HEK293 (cell line): Measurements from ENCODE around the gene TXNDC11.

Experiments used
- CTCF ChIA-PET: fragments of 350-600 bp; formaldehyde crosslinking; extraction: SDS; loops from one replicate; lab custom pipeline; 2021; ENCODE audit warnings: antibody characterized with exemption; lab: Yijun Ruan, JAX
- POLR2A ChIA-PET: fragments of 300-600 bp; formaldehyde crosslinking; extraction: SDS; loops from one replicate; lab custom pipeline; 2020; ENCODE audit warnings: antibody characterized with exemption, inconsistent platforms; lab: Yijun Ruan, JAX
- H3K27ac ChIP-seq: fragments of 200-500 bp; sonication (Bioruptor generic); 2 replicates; pipeline ENCODE4 v1.5.1; 2014; ENCODE audit warnings: low read depth, low read length, control low read depth, inconsistent platforms; ENCODE audit errors: extremely low read depth
- H3K36me3 ChIP-seq, 2 experiments: fragments of 200-500 bp in 1 of 2; sonication (Bioruptor generic) in 1 of 2; 1 replicate in 1 of 2; 2 replicates in 1 of 2; pipeline ENCODE4 v1.5.1; 2014 to 2017; ENCODE audit warnings: inconsistent platforms in 2 of 2, low read length in 2 of 2; ENCODE audit not compliant: control insufficient read depth in 2 of 2, insufficient read depth in 1 of 2
- H3K4me1 ChIP-seq: fragments of 200-500 bp; sonication (Bioruptor generic); 2 replicates; pipeline ENCODE4 v1.5.1; 2014; ENCODE audit warnings: mild to moderate bottlenecking, low read length, inconsistent platforms; ENCODE audit not compliant: control insufficient read depth, insufficient read depth
- H3K4me3 ChIP-seq: 2 replicates; pipeline ENCODE4 v1.5.1; 2011; ENCODE audit warnings: low read depth, mild to moderate bottlenecking, control low read depth, low read length, moderate library complexity
- H3K9me3 ChIP-seq: fragments of 200-500 bp; sonication (Bioruptor generic); 2 replicates; pipeline ENCODE4 v1.5.1; 2014; ENCODE audit warnings: low read depth, low read length, inconsistent platforms; ENCODE audit not compliant: control insufficient read depth, insufficient read depth
- BCL11B ChIP-seq: fragments of 450-650 bp; formaldehyde crosslinking; IDR thresholded peaks from 2 replicates; pipeline ENCODE4 v1.5.1; 2016; ENCODE audit warnings: low read depth, missing biosample characterization, missing genetic modification characterization
- MEIS1 ChIP-seq: sonication (generic); formaldehyde crosslinking; IDR thresholded peaks from 2 replicates; pipeline ENCODE4 v1.8.1; 2022; ENCODE audit warnings: missing genetic modification reagents, mild to moderate bottlenecking, borderline replicate concordance
- MZF1 ChIP-seq: fragments of 450-650 bp; formaldehyde crosslinking; IDR thresholded peaks from 2 replicates; pipeline ENCODE4 v1.5.1; 2017; ENCODE audit warnings: missing biosample characterization, missing genetic modification characterization, borderline replicate concordance
- OVOL3 ChIP-seq: fragments of 450-650 bp; formaldehyde crosslinking; IDR thresholded peaks from 2 replicates; pipeline ENCODE4 v1.5.1; 2016; ENCODE audit warnings: missing biosample characterization, missing genetic modification characterization
- SETDB1 ChIP-seq: IDR thresholded peaks from one replicate; pipeline ENCODE4 v1.6.1; 2017; ENCODE audit warnings: mild to moderate bottlenecking, low read length, moderate library complexity, mixed read lengths; ENCODE audit not compliant: insufficient read length
- TRIM28 ChIP-seq: IDR thresholded peaks from 2 replicates; pipeline ENCODE4 v1.6.1; 2011; ENCODE audit warnings: low read length, control low read depth, borderline replicate concordance
- WT1 ChIP-seq: fragments of 450-650 bp; formaldehyde crosslinking; IDR thresholded peaks from 2 replicates; pipeline ENCODE4 v1.5.1; 2016; ENCODE audit warnings: missing biosample characterization, missing genetic modification characterization
- ZFP37 ChIP-seq: fragments of 450-650 bp; formaldehyde crosslinking; IDR thresholded peaks from 2 replicates; pipeline ENCODE4 v1.5.1; 2016; ENCODE audit warnings: missing biosample characterization, missing genetic modification characterization
- ZFP41 ChIP-seq: fragments of 450-650 bp; formaldehyde crosslinking; IDR thresholded peaks from 2 replicates; pipeline ENCODE4 v1.5.1; 2016; ENCODE audit warnings: missing biosample characterization, missing genetic modification characterization, borderline replicate concordance
- ZNF121 ChIP-seq: fragments of 450-650 bp; formaldehyde crosslinking; IDR thresholded peaks from 2 replicates; pipeline ENCODE4 v1.5.1; 2016; ENCODE audit warnings: missing biosample characterization, missing genetic modification characterization
- ZNF133 ChIP-seq: fragments of 450-650 bp; formaldehyde crosslinking; IDR thresholded peaks from 2 replicates; pipeline ENCODE4 v1.5.1; 2016; ENCODE audit warnings: missing biosample characterization, missing genetic modification characterization
- ZNF2 ChIP-seq: fragments of 450-650 bp; formaldehyde crosslinking; IDR thresholded peaks from 2 replicates; pipeline ENCODE4 v1.5.1; 2016; ENCODE audit warnings: missing biosample characterization, missing genetic modification characterization
- ZNF221 ChIP-seq: fragments of 450-650 bp; formaldehyde crosslinking; IDR thresholded peaks from 2 replicates; pipeline ENCODE4 v1.5.1; 2017; ENCODE audit warnings: missing biosample characterization, missing genetic modification characterization, borderline replicate concordance
- ZNF292 ChIP-seq: fragments of 450-650 bp; formaldehyde crosslinking; IDR thresholded peaks from 2 replicates; pipeline ENCODE4 v1.5.1; 2016; ENCODE audit warnings: low read depth, missing biosample characterization, missing genetic modification characterization, borderline replicate concordance
- ZNF354C ChIP-seq: fragments of 450-650 bp; formaldehyde crosslinking; IDR thresholded peaks from 2 replicates; pipeline ENCODE4 v1.5.1; 2016; ENCODE audit warnings: missing biosample characterization, missing genetic modification characterization, low read depth, borderline replicate concordance
- ZNF366 ChIP-seq: fragments of 450-650 bp; formaldehyde crosslinking; conservative IDR thresholded peaks from 2 replicates; pipeline ENCODE4 v1.5.1; 2016; ENCODE audit warnings: missing biosample characterization, missing genetic modification characterization
- ZNF391 ChIP-seq: fragments of 450-650 bp; formaldehyde crosslinking; IDR thresholded peaks from 2 replicates; pipeline ENCODE4 v1.5.1; 2016; ENCODE audit warnings: low read depth, missing biosample characterization, missing genetic modification characterization, borderline replicate concordance
- ZNF510 ChIP-seq: fragments of 450-650 bp; formaldehyde crosslinking; IDR thresholded peaks from 2 replicates; pipeline ENCODE4 v1.5.1; 2018; ENCODE audit warnings: mild to moderate bottlenecking, missing genetic modification characterization, missing biosample characterization; ENCODE audit not compliant: insufficient replicate concordance
- ZNF521 ChIP-seq: fragments of 450-650 bp; formaldehyde crosslinking; IDR thresholded peaks from 2 replicates; pipeline ENCODE4 v1.5.1; 2017; ENCODE audit warnings: missing biosample characterization, mild to moderate bottlenecking, missing genetic modification characterization
- ZNF561 ChIP-seq: fragments of 450-650 bp; IDR thresholded peaks from 2 replicates; pipeline ENCODE4 v1.5.1; 2018; ENCODE audit warnings: missing biosample characterization, missing genetic modification characterization, borderline replicate concordance
- ZNF670 ChIP-seq: fragments of 450-650 bp; formaldehyde crosslinking; IDR thresholded peaks from 2 replicates; pipeline ENCODE4 v1.5.1; 2016; ENCODE audit warnings: missing biosample characterization, missing genetic modification characterization, low read depth
- ZNF677 ChIP-seq: fragments of 450-650 bp; IDR thresholded peaks from 2 replicates; pipeline ENCODE4 v1.5.0; 2018; ENCODE audit warnings: missing biosample characterization, mild to moderate bottlenecking, missing genetic modification characterization, moderate library complexity
- ZNF776 ChIP-seq: fragments of 450-650 bp; formaldehyde crosslinking; IDR thresholded peaks from 2 replicates; pipeline ENCODE4 v1.5.0; 2017; ENCODE audit warnings: missing biosample characterization, missing genetic modification characterization, borderline replicate concordance
- ZNF777 ChIP-seq: fragments of 450-650 bp; formaldehyde crosslinking; IDR thresholded peaks from 2 replicates; pipeline ENCODE4 v1.5.1; 2017; ENCODE audit warnings: missing biosample characterization, missing genetic modification characterization, borderline replicate concordance
- ZNF785 ChIP-seq: fragments of 450-650 bp; formaldehyde crosslinking; IDR thresholded peaks from 2 replicates; pipeline ENCODE4 v1.5.1; 2016; ENCODE audit warnings: missing biosample characterization, missing genetic modification characterization
- ZNF837 ChIP-seq: fragments of 450-650 bp; formaldehyde crosslinking; IDR thresholded peaks from 2 replicates; pipeline ENCODE4 v1.5.1; 2016; ENCODE audit warnings: missing biosample characterization, missing genetic modification characterization
- TF ChIP-seq, protein P1 (sequence below): fragments of 450-650 bp; formaldehyde crosslinking; conservative IDR thresholded peaks from 2 replicates; pipeline ENCODE4 v1.5.1; 2016; ENCODE audit warnings: low read depth, missing biosample characterization, missing genetic modification characterization

Gene TXNDC11

DNA sequence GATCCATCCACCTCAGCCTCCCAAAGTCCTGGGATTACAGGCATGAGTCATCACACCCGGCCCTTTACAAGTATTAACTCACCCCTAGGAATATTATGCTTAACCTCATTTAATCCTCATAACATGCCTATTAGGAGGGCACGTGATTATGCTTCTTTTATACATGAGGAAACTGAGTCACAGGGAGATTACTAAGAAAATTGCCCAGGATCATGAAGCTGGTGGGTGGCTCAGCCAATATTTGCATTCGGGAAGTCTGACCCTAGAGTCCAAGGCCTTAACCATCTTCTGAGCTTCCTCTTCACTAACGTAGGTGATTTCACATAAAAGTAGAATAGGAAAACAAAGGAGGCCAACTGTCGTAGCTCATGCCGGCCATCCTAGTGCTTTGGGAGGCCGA is 93.4 kb downstream of the TXNDC11 start:
- Histone ChIP-seq H3K27ac (no peak overlapping the region), H3K4me1 (no peaks in the 10 kb centered on the region), H3K9me3 (no peaks in the 10 kb centered on the region), H3K4me3 (no peak overlapping the region), H3K36me3 (no peaks in the 10 kb centered on the region)
- POLR2A ChIA-PET, result no interaction called here
- TF ChIP-seq ZNF354C (no peak), ZNF121 (tag by site-specific recombination) (no peak), ZNF133 (no peak), BCL11B (tag by site-specific recombination) (no peak), MEIS1 (no peak), ZNF510 (no peak), ZNF777 (tag by site-specific recombination) (no peak), ZFP41 (tag by site-specific recombination) (no peak), ZNF521 (tag by site-specific recombination) (no peak), ZNF785 (tag by site-specific recombination) (no peak)
- CTCF ChIA-PET, result interaction anchor here (0.9 kb wide), 1 partner anchor 241 kb away, joined by 3 read pairs; no protein-coding TSS in a partner anchor

GRCh38 chr16:11642765-11643116 is 99.9 kb downstream of the TXNDC11 start:
- H3K36me3 ChIP-seq, result no peaks in the 10 kb centered on the region
- POLR2A ChIA-PET, result no interaction called here
- TF ChIP-seq OVOL3 (tag by site-specific recombination) (no peak), WT1 (tag by site-specific recombination) (no peak), TRIM28 (no peak), ZNF2 (tag by site-specific recombination) (no peak), ZNF221 (tag by site-specific recombination) (no peak), ZNF561 (tag by site-specific recombination) (no peak), ZNF292 (no peak), ZNF677 (tag by site-specific recombination) (no peak), ZNF366 (no peak), ZNF391 (tag by site-specific recombination) (no peak), ZNF776 (no peak), ZFP37 (tag by site-specific recombination) (no peak), ZNF837 (tag by site-specific recombination) (no peak), SETDB1 (no peak), ZNF670 (tag by site-specific recombination) (no peak), MZF1 (tag by site-specific recombination) (no peak)
- TF ChIP-seq, protein P1, sequence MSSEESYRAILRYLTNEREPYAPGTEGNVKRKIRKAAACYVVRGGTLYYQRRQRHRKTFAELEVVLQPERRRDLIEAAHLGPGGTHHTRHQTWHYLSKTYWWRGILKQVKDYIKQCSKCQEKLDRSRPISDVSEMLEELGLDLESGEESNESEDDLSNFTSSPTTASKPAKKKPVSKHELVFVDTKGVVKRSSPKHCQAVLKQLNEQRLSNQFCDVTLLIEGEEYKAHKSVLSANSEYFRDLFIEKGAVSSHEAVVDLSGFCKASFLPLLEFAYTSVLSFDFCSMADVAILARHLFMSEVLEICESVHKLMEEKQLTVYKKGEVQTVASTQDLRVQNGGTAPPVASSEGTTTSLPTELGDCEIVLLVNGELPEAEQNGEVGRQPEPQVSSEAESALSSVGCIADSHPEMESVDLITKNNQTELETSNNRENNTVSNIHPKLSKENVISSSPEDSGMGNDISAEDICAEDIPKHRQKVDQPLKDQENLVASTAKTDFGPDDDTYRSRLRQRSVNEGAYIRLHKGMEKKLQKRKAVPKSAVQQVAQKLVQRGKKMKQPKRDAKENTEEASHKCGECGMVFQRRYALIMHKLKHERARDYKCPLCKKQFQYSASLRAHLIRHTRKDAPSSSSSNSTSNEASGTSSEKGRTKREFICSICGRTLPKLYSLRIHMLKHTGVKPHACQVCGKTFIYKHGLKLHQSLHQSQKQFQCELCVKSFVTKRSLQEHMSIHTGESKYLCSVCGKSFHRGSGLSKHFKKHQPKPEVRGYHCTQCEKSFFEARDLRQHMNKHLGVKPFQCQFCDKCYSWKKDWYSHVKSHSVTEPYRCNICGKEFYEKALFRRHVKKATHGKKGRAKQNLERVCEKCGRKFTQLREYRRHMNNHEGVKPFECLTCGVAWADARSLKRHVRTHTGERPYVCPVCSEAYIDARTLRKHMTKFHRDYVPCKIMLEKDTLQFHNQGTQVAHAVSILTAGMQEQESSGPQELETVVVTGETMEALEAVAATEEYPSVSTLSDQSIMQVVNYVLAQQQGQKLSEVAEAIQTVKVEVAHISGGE (tag by site-specific recombination), result no peak
- no peaks in the 10 kb centered on the region for H3K9me3 ChIP-seq
- no peak overlapping the region for H3K27ac ChIP-seq
- no peak overlapping the region for H3K4me3 ChIP-seq
- 0 out of 2 replicates have a peak, but pooled peaks cover 2% of the 10 kb centered on the region for H3K4me1 ChIP-seq
- CTCF ChIA-PET, result interaction anchor here (0.5 to 3.6 kb wide), 11 partner anchors 17 to 678 kb away, joined by 3 to 24 read pairs (median 3); no protein-coding TSS in a partner anchor
